H9 (cell line): ENCODE data around the gene PGS1. TPM values are rescaled to one million over a fixed set of nuclear protein-coding genes. Genes with fewer than 3 reads are reported as not detected.
A peak's percentile ranks its signal among the peaks of the same experiment; 100 is the strongest.

Experiments used
- DNase-seq: peaks from one replicate; pipeline ENCODE4 v3.0.0-alpha.2; 2017
- H2AFZ ChIP-seq: one replicate; pipeline ENCODE4 v1.6.1; 2013; ENCODE audit warnings: mild to moderate bottlenecking, low read length, control low read depth, moderate library complexity
- H2AK5ac ChIP-seq: 2 replicates; pipeline ENCODE4 v1.6.1; 2013; ENCODE audit warnings: low read length, control low read depth, mixed read lengths; ENCODE audit not compliant: insufficient read length
- H2BK120ac ChIP-seq: one replicate; pipeline ENCODE4 v1.6.1; 2013; ENCODE audit warnings: low read depth, mild to moderate bottlenecking, low read length, control low read depth, inconsistent platforms; ENCODE audit not compliant: poor library complexity, severe bottlenecking
- H2BK12ac ChIP-seq: 2 replicates; pipeline ENCODE4 v1.6.1; 2013; ENCODE audit warnings: low read length, control low read depth, mixed read lengths, low read depth; ENCODE audit not compliant: insufficient read length
- H2BK15ac ChIP-seq: 2 replicates; pipeline ENCODE4 v1.6.1; 2013; ENCODE audit warnings: low read depth, low read length, control low read depth
- H2BK20ac ChIP-seq: one replicate; pipeline ENCODE4 v1.6.1; 2013; ENCODE audit warnings: low read depth, mild to moderate bottlenecking, low read length, control low read depth, inconsistent platforms; ENCODE audit not compliant: poor library complexity, severe bottlenecking
- H2BK5ac ChIP-seq: 2 replicates; pipeline ENCODE4 v1.6.1; 2013; ENCODE audit warnings: low read length, control low read depth, mixed read lengths; ENCODE audit not compliant: insufficient read length
- H3K14ac ChIP-seq: 2 replicates; pipeline ENCODE4 v1.6.1; 2013; ENCODE audit warnings: low read length, control low read depth; ENCODE audit not compliant: insufficient read depth
- H3K18ac ChIP-seq: 2 replicates; pipeline ENCODE4 v1.6.1; 2013; ENCODE audit warnings: low read depth, mild to moderate bottlenecking, mixed read lengths, low read length, control low read depth; ENCODE audit not compliant: insufficient read length
- H3K23ac ChIP-seq: 2 replicates; pipeline ENCODE4 v1.6.1; 2013; ENCODE audit warnings: low read length, control low read depth, mixed read lengths, low read depth; ENCODE audit not compliant: insufficient read length
- H3K23me2 ChIP-seq: 2 replicates; pipeline ENCODE4 v1.6.1; 2013; ENCODE audit warnings: low read depth, mild to moderate bottlenecking, mixed read lengths, low read length, control low read depth; ENCODE audit not compliant: insufficient read length, poor library complexity, severe bottlenecking
- H3K27ac ChIP-seq: 2 replicates; pipeline ENCODE4 v1.5.1; 2013; ENCODE audit warnings: low read length, control low read depth, mixed read lengths, low read depth; ENCODE audit not compliant: insufficient read length
- H3K27me3 ChIP-seq: 2 replicates; pipeline ENCODE4 v1.6.1; 2013; ENCODE audit warnings: low read length, control low read depth, inconsistent platforms; ENCODE audit not compliant: insufficient read depth
- H3K4ac ChIP-seq: 2 replicates; pipeline ENCODE4 v1.6.1; 2013; ENCODE audit warnings: low read depth, mild to moderate bottlenecking, control low read depth, inconsistent platforms, low read length, moderate library complexity
- H3K4me1 ChIP-seq: 2 replicates; pipeline ENCODE4 v1.6.1; 2013; ENCODE audit warnings: low read length, control low read depth, inconsistent platforms; ENCODE audit not compliant: insufficient read depth
- H3K4me2 ChIP-seq: 2 replicates; pipeline ENCODE4 v1.6.1; 2013; ENCODE audit warnings: low read length, control low read depth, mixed read lengths; ENCODE audit not compliant: insufficient read length, insufficient read depth
- H3K56ac ChIP-seq: 2 replicates; pipeline ENCODE4 v1.6.1; 2013; ENCODE audit warnings: low read depth, mild to moderate bottlenecking, mixed read lengths, low read length, control low read depth; ENCODE audit not compliant: insufficient read length
- H3K79me1 ChIP-seq: 2 replicates; pipeline ENCODE4 v1.6.1; 2013; ENCODE audit warnings: low read depth, mild to moderate bottlenecking, moderate library complexity, low read length, control low read depth, inconsistent platforms; ENCODE audit not compliant: insufficient read depth, poor library complexity, severe bottlenecking
- H3K79me2 ChIP-seq: 2 replicates; pipeline ENCODE4 v1.6.1; 2013; ENCODE audit warnings: low read length, control low read depth, inconsistent platforms; ENCODE audit not compliant: insufficient read depth
- H3K9ac ChIP-seq: 2 replicates; pipeline ENCODE4 v1.6.1; 2013; ENCODE audit warnings: low read length, control low read depth, mixed read lengths; ENCODE audit not compliant: insufficient read length; ENCODE audit errors: extremely low read depth
- H3K9me3 ChIP-seq: one replicate; pipeline ENCODE4 v1.6.1; 2013; ENCODE audit warnings: low read depth, low read length, inconsistent platforms; ENCODE audit not compliant: control insufficient read depth
- H3T11ph ChIP-seq: one replicate; pipeline ENCODE4 v1.6.1; 2013; ENCODE audit warnings: mild to moderate bottlenecking, low read length, control low read depth, inconsistent platforms
- H4K20me1 ChIP-seq: one replicate; pipeline ENCODE4 v1.6.1; 2013; ENCODE audit not compliant: control insufficient read depth, insufficient read length, insufficient read depth
- H4K5ac ChIP-seq: 2 replicates; pipeline ENCODE4 v1.6.1; 2013; ENCODE audit warnings: low read depth, mild to moderate bottlenecking, mixed read lengths, low read length, control low read depth; ENCODE audit not compliant: insufficient read length
- H4K8ac ChIP-seq: replicated peaks from 2 replicates; pipeline ENCODE4 v1.6.1; 2013; ENCODE audit warnings: low read length, control low read depth, mixed read lengths, low read depth; ENCODE audit not compliant: insufficient read length
- H4K91ac ChIP-seq: 2 replicates; pipeline ENCODE4 v1.6.1; 2013; ENCODE audit warnings: low read depth, mild to moderate bottlenecking, moderate library complexity, mixed read lengths, low read length, control low read depth; ENCODE audit not compliant: insufficient read length
- H3K27ac Mint-ChIP-seq, 3 experiments: 2 replicates in 2 of 3; 3 replicates in 1 of 3; pipeline ENCODE4 v1.8.0; 2020 to 2021; ENCODE audit warnings: mixed read lengths in 3 of 3, mild to moderate bottlenecking in 1 of 3, moderate library complexity in 1 of 3
- H3K27me3 Mint-ChIP-seq: 2 replicates; pipeline ENCODE4 v1.8.0; 2021; ENCODE audit warnings: low read depth, mild to moderate bottlenecking, moderate library complexity, mixed read lengths
- H3K36me3 Mint-ChIP-seq, 3 experiments: 2 replicates in 2 of 3; 3 replicates in 1 of 3; pipeline ENCODE4 v1.8.0; 2020 to 2021; ENCODE audit warnings: low read depth in 3 of 3, mixed read lengths in 3 of 3; ENCODE audit not compliant: insufficient read depth in 1 of 3
- H3K4me1 Mint-ChIP-seq, 2 experiments: 2 replicates each; pipeline ENCODE4 v1.8.0; 2020; ENCODE audit warnings: mixed read lengths in 2 of 2
- H3K4me3 Mint-ChIP-seq, 2 experiments: 2 replicates in 1 of 2; 3 replicates in 1 of 2; pipeline ENCODE4 v1.8.0; 2020 to 2021; ENCODE audit warnings: mild to moderate bottlenecking in 2 of 2, mixed read lengths in 2 of 2, moderate library complexity in 1 of 2
- H3K9me3 Mint-ChIP-seq, 2 experiments: 2 replicates in 1 of 2; 3 replicates in 1 of 2; pipeline ENCODE4 v1.8.0; 2020; ENCODE audit warnings: mild to moderate bottlenecking in 2 of 2, mixed read lengths in 2 of 2, moderate library complexity in 1 of 2
- CTCF ChIP-seq: fragments of 200-600 bp; sonication (generic); conservative IDR thresholded peaks from 3 replicates; pipeline ENCODE4 v1.8.0; 2021; ENCODE audit warnings: antibody characterized with exemption, mild to moderate bottlenecking
- WGBS: extraction: QIAGEN DNeasy Blood & Tissue Kit; methylation state at CpG from one replicate; pipeline ENCODE4 v1.1.7; 2013; ENCODE audit warnings: missing lambda C conversion rate, low lambda C conversion rate, mixed read lengths; ENCODE audit not compliant: insufficient read length; ENCODE audit errors: extremely low coverage; 5-methylcytosine and 5-hydroxymethylcytosine counted together
- total RNA-seq: library from RNA; stranded (reverse); gene quantifications from 2 replicates; pipeline ENCODE4 v1.2.1, GENCODE V29; 2021

The PGS1 gene
- total RNA-seq, 1 experiment from 2014 or later: 45.7 TPM

GRCh38 chr17:78450696-78451345 lies 72.4 kb downstream of the PGS1 start:
- H3K4me3 Mint-ChIP-seq: no peak overlapping the region
- H2BK20ac ChIP-seq: no peak overlapping the region
- no peak overlapping the region for H3K23ac ChIP-seq
- no peak overlapping the region for H3K27ac Mint-ChIP-seq
- no peak overlapping the region for H3K56ac ChIP-seq
- H3K27me3 ChIP-seq: no peaks in the 10 kb centered on the region
- no peaks in the 10 kb centered on the region for H3K4me1 ChIP-seq
- no peak overlapping the region for H4K8ac ChIP-seq
- H3K14ac ChIP-seq: no peak overlapping the region
- no peak overlapping the region for H3K27ac ChIP-seq
- H3K9me3 ChIP-seq: no peaks in the 10 kb centered on the region
- H4K20me1 ChIP-seq: no peaks in the 10 kb centered on the region
- H2AFZ ChIP-seq: no peak overlapping the region
- H2BK15ac ChIP-seq: no peak overlapping the region
- H2BK12ac ChIP-seq: no peak overlapping the region
- peaks cover 0 to 4% (median 0%) of the 10 kb centered on the region in 3 experiments; a peak in 2 of 7 replicates for H3K36me3 Mint-ChIP-seq
- no peak overlapping the region for H4K5ac ChIP-seq
- H3K79me1 ChIP-seq: no peaks in the 10 kb centered on the region
- no peaks in the 10 kb centered on the region for H3K23me2 ChIP-seq
- no peak for DNase-seq
- H2BK120ac ChIP-seq: no peak overlapping the region
- no peak overlapping the region for H2AK5ac ChIP-seq
- no peak overlapping the region for H3K18ac ChIP-seq
- WGBS: no CpG with 5 or more reads among the region's 20 CpGs
- H2BK5ac ChIP-seq: no peak overlapping the region
- 0 out of 3 replicates have a peak, but pooled peaks have one; percentile 12 for TF ChIP-seq CTCF
- H3K4me1 Mint-ChIP-seq: no peaks in the 10 kb centered on the region
- H3K27me3 Mint-ChIP-seq: no peaks in the 10 kb centered on the region
- no peaks in the 10 kb centered on the region for H3K79me2 ChIP-seq
- H3K4me2 ChIP-seq: no peak overlapping the region
- peaks cover 3 to 9% of the 10 kb centered on the region in 2 experiments; a peak in 3 of 5 replicates for H3K9me3 Mint-ChIP-seq
- no peak overlapping the region for H4K91ac ChIP-seq
- H3K9ac ChIP-seq: no peak overlapping the region
- H3K4ac ChIP-seq: no peak overlapping the region
- H3T11ph ChIP-seq: no peak overlapping the region
